ENCODE measurements around the gene IKZF5.

The IKZF5 gene

DNA sequence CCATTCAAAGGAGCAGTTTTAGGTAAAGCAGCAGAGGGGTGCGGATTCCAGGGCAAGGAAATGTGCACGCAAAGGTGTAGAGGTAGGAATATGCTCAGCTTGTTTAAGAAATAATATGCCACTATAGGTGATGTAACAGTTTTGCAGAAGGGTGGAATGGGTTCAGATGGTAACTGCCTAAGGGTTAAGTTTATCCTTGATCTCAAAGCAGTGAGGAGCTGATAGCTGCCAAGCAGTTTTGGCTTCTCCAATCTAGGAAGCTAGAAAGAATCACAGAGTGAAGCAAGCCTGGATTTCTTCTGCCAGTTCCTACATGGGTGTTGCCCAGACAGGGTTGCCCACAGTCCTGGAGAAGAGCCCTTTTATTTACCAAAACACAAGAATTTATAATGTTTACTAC lies 6.2 kb upstream of the IKZF5 start:
- DNase-seq: no peak

GRCh38 chr10:123013456-123014419 lies 5.1 kb upstream of the IKZF5 start:
- no peak for DNase-seq

DNA sequence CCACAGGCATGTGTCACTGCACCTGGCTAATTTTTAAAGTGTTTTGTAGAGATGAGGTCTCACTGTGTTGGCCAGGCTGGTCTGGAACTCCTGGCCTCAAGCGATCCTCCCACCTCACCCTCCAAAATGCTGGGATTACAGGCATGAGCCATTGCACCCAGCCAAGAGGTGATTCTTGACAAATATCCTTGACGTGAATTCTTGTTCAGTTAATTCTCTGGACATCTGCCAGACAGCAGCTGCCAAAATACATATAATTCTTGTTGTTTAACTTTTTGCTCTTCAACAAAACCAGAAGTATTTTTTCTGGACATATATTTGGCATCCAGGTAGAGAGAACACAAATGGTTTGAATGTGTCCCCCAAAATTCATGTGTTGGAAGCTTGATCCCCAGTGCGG lies 3.4 kb upstream of the IKZF5 start:
- DNase-seq: no peak

DNA sequence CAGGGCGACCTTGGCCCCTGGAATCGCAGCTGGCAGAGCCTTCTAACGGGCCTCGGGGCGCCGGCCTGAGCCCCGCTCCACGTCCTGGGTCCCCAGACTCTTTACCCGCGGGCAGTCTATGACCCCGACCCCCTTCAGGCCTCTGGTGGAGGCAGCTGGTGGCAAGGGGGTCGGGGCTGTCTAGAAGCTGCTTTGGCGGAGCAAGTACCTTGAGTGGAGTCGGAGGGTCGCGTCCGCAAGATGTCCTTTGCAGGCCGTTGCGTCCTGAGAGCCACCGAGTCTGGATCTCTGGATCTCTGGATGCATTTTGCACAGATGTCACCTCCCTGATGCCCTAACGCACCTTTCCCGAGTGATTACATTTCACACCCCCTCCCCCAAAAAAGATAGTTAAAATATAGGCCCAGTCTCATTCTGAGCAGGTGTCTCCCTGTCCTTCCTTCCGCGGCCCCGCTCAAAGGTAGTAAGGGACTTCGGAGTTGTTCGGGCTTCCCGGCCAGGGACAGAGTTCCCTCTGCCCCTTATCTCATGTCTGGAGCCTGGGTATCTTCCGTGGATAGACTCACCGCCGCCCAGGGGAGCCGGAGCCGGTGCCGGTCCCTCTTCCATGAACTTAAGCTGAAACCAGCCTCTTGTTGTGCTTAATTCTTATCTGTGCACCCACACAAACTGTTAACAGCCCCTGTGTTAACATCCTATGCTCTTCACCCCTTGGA lies 668 bp upstream of the IKZF5 start:
- DNase-seq: peak; percentile 73

GRCh38 chr10:123007558-123008354 lies 839 bp downstream of the IKZF5 start:
- DNase-seq: peak; percentile 85

DNA sequence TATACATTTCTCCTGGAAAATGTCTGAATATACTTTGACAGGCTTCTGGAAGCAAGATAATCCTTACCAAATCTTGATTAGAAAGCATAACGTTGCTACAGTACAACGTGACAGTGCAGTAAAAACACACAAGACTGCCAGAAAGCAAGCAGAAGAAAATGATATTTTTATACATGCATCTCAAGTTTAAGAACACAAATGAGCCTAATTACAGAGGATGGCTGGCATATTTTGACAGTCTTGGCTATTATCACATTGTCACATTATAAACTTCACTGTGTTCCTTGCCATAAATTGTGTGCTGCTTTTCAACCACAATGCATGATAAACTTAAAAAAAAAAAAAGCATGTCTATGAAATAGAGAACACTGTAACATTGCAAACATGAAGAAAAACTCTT lies 4.3 kb downstream of the IKZF5 start:
- no peak for DNase-seq

DNA sequence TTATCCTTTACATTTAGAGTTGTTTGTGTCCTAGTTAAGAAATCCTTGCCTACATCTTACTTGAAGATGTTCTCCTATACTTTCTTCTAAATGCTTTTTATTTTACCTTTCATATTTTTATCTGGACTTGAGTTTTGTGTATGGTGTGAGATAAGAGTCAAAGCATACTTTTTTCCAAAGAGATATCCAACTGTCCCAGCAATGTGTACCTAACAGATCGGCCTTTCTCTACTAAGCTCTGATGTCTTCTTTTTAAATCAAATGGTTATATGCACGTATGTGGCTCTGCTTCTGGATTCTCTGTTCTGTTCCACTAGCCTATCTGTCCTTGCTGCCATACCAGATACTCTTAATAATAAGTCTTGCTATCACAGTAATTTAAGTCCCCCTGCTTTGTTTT lies 7.2 kb downstream of the IKZF5 start:
- no peak for DNase-seq

- DNase-seq: no peak
These were observed 8.4 kb downstream of the IKZF5 start for GRCh38 chr10:123000155-123000554.

GRCh38 chr10:122999347-122999746 lies 9.2 kb downstream of the IKZF5 start:
- DNase-seq: no peak

DNA sequence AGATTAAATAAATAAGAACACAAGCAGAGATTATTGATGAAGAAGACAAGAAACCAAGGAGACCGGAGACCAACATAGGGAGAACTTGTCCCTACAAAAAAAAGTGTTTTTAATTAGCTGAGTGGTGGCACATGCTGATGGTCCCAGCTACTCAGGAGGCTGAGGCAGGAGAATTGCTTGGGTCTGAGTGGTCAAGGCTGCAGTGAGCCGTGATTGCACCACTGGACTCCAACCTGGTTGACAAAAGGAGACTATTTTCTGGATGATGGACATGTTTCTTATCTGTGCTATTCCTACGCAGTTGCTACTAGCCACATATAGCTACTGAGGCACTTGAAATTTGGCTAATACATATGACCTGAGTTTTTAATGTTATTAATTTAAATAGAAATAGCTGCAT lies 9.7 kb downstream of the IKZF5 start:
- no peak for DNase-seq

- DNase-seq: no peak
These were observed 10.2 kb downstream of the IKZF5 start for GRCh38 chr10:122998360-122998917.

DNA sequence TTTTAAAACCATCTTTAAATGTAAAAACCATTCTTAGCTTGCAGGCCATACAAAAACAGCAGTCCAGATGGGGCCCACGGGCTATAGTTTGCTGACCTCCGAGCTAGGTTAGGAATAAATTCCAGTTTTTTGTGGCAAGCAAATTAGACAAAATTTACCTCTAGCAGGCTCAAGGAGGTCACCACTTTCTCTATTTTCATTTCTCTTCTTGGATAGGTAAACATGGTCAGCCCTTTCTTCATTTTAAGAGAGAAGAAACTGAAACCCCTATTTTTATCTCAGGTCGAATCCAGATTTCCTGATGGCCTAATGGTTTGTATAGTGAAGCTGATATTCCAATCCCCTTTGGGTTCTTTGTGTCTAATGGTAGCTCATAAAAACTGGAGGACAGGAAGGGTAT lies 10.7 kb downstream of the IKZF5 start:
- no peak for DNase-seq

GRCh38 chr10:122995936-122996335 lies 12.7 kb downstream of the IKZF5 start:
- no peak for DNase-seq

DNA sequence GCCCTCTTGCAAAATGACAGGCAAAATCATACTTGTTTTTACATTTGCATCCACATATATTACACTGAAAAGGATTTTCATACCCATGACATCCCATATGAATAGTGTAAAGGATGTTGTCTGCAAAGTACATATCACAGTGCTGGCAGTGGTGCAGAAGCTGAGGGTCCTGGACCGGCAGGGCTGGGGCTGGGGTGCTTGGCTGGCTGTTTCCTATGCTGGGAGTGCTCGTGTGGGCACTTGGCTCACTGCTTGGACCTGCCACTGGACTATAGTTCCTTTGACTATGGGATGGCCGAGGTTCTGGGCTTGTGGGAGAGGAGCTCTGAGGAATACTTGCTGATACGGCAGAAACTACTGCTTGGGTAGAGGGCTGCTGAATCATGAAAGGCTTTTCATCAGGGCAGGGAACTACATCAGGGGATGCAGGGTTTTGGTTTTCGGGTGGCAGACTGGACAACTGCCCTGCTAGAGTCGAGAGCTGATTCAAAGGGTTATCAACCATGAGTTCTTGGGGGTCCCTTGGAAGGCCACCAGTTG lies 14.7 kb downstream of the IKZF5 start:
- DNase-seq: no peak

DNA sequence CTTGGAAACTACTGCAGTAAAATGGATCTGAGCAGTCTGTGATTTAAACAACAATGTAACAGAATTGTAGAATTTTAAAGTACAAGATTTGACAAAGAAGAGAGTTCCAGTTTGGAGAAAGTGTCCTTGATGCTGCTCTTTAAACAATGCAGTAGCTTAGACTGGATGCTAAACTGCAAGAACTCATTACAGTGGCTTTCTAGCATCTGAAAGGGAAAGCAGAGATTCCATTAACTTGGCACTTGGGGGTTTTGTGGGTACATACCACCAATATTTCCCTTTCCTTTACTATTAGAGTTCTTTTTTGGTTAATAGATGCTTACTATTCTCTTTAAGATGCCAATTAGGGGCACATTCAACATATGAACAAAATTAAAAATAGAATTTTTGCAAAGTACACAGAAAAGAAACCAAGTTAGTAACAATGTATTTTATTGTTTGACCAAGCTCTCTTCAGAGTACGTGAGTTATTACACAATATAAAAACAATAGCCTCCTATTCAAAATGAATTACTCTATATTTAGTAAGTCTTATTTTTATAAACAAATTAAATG lies 16.5 kb downstream of the IKZF5 start:
- DNase-seq: no peak

DNA sequence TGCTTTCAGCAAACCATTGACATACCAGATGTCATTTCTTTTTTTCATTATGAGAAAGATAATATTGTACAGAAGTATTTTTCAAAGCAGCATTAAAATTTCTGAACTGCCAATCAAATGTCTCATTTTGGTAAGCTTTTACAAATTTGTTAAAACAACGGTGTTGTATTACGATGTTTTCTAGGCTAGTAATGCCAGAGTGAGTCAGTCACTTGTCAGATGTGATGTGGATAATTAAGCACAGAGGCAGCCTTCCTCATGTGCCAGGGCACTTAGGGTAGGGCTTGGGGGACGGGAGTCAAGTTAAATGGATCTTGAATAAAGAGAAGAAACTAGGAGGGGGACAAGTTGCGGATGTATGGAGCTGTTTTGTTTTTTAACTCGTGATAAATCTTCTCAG lies 18.3 kb downstream of the IKZF5 start:
- DNase-seq: no peak

DNA sequence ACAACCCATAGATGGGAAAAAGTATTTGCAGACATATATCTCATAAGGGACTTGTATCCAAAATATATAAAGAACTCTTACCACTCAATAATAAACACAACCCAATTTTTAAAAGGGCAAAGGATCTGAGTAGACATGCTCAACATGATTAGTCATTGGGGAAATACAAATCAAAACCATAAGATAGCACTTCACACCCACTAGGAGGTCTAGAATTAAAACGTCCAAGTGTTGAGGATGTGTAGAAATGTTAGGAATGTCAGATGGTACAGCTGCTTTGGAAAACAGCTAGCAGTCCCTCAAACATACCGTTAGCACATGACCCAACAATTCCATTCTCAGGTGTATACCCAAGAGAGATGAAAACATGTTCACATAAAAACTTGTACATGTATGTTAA lies 20.1 kb downstream of the IKZF5 start:
- DNase-seq: no peak

GRCh38 chr10:122986335-122986734 lies 22.3 kb downstream of the IKZF5 start:
- DNase-seq: no peak

DNA sequence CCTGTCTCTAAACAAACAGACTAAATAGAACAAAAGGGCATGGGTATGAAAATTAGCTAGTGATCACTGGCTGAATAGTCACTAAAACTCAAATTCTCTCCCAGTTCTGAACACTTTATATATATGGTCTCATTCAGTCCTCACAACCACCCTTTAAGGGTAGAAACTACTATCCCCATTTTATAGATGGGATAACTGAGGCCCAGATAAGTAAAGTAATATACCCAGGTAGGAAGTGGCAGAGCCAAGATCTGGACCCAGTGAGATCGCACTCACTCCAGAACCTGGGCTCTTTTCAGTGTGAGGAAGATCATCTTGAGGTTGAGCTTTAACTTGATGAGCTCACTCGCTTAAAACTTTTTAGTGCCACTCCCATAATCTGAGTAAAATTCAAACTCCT lies 23.9 kb downstream of the IKZF5 start:
- DNase-seq: no peak

GRCh38 chr10:122983898-122984297 lies 24.7 kb downstream of the IKZF5 start:
- no peak for DNase-seq

DNA sequence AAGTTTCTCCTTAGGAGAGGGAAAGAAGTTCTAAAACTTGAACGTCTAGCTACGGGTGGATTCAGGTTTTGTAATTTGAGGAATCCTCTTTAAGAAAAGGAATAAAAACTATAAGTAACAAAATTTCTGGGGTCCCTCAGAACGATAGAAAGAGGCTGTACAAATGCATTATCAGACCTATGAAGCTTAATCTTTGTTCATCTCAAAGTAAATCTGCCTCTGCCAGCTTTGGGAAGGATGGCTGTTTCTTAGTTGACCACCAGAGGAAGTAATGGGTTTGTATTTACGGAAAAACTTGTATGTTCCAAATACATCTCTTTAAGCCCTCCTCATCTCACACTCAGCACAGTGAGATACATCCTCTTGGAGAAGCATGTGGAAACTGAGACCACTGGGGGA lies 27.5 kb downstream of the IKZF5 start:
- peak; percentile 77 for DNase-seq
